SK-N-DZ (cell line): Measurements from ENCODE around the gene GCNT1.
"Not testable (repeated sequence)": the region's sequence is repeated elsewhere in the genome, so short reads cannot be mapped to it uniquely, and the experiment has no call there.

Source experiments
- DNase-seq: peaks from one replicate; pipeline ENCODE4 v3.0.0-alpha.2; 2015; ENCODE audit warnings: low spot score

The GCNT1 gene

DNA sequence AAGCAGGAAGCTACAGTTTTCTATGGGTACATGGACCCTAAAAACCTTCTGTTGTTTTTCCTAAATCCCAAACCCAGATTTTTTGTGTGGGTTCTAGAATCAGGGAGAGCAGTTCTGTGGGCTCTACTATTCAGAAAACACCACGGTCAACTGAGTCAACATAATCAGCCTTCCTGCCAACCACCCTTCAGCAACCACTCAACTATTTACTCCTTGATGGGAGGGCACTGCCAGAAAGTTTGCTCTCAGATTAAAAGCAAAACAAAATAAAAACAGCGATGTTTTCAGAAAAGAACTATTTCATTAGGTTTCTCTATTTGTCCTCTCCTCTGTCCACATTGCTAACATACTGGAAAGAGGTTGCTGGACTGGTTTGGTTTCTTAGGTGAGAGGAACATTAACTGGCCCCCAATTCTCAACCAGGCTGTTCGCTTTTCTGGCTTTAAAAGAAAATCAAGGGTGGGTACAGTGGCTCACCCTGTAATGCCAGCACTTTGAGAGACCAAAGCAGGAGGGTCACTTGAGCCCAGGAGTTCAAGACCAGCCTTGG lies 72.3 kb downstream of the GCNT1 start:
- no peak for DNase-seq

DNA sequence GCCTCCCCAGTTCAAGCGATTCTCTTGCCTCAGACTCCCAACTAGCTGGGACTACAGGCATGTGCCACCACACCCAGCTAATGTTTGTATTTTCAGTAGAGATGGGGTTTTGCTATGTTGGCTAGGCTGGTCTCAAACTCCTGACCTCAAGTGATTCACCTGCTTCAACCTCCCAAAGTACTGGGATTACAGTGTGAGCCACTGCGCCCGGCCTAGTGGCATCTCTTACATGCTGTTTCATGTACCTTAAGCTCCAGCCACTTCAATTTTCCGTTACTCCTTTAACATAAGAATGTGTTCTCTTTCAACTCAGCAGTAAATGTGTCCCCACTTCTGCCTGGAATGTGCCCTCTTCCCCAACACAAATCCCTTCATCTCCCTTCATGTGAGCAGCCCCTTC lies 73.9 kb downstream of the GCNT1 start:
- not testable (repeated sequence) for DNase-seq

DNA sequence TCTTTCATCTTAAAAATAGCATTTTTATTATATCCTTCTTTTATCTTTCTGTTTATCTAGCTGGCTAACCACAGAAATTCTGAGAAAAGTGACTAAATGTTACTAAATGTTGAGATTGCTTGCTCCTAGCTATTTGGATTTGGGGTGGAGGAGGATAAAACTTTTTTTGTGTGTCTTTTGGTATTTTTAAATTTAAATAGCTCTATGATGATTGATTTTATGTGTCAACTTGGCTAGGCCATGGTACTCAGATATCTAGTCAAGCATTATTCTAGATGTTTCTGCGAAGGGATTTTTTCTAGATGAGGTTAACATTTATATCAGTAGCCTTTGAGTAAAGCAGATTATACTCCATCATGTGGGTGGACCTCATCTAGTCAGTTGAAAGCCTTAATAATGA lies 75.0 kb downstream of the GCNT1 start:
- DNase-seq, result no peak

DNA sequence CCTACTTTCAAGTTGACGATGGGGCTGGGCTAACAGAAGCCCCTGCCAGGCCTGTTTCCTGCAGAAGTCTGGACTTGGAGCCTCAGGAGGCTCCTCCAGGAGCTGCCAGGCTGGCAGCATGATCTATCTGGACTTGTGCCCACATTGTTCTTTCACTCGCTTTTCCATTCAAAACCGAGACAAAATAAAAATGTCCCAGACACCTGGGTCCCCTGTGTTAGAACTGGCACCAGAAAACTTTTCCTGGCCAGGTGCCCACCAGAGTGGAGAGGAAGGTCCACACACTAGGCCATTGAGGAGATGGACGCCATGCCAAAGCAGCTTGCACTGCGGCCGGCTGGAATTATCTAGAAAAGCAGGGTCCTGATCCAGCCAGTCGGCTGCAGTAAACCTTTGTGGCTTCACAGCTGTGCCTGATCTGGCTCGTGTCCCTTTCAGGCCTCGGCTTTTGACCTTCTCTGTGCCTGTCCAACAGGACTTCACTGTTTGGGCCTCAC lies 78.2 kb downstream of the GCNT1 start:
- no peak for DNase-seq

DNA sequence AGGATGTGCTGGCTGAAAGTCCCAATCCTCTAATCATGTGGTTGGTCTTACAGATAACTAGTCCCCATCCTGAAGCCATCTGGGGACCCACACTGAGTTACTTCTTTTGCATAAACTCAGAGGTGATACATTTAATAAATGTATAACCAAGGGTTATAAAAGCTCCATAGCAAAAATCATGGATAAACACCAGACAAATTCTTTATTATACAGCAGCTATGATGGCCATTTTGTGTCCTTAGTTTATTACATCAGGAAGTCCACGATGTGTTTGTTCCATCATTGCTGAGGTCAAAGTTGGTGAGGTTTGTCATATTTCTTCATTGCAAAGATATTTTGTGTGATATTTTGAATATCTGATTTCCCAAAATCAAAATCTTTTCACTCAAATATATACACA lies 80.2 kb downstream of the GCNT1 start:
- DNase-seq, result no peak

DNA sequence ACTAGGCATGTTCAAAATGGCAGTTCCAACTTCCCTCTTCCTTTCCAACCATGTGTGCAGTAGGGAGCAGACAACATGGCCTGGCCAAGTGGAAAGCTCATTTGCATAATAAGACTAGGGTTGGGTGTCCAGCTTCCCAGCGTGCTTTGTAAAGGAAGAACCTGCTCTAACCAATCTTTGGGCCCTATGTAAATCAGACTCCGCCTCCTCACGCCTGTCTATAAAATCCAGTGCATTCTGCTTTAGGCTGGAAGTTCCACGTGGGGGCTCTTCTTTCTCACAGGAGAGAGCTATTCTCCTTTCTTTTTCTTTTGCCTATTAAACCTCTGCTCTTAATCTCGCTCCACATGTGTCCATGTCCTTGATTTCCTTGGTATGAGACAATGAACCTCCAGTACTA lies 83.4 kb downstream of the GCNT1 start:
- DNase-seq, result peak; percentile 79

DNA sequence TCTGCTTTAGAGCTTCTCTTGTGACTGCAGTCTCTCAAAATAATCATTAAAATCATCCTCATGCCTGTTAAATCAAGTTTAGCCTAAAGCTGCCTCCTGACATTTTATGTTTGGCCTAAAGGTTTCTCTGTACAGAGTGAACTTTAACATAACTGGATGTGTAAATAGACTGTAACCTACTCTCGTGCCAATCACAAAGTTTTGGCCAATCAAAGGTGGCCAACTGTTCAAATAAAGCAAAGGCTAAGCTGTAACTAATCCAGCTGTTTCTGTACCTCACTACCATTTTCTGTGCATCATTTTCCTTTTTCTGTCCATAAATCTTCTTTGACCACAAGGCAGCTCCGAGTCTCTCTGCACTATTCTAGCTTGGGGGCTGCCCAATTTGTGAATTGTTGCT lies 86.2 kb downstream of the GCNT1 start:
- DNase-seq, result no peak

DNA sequence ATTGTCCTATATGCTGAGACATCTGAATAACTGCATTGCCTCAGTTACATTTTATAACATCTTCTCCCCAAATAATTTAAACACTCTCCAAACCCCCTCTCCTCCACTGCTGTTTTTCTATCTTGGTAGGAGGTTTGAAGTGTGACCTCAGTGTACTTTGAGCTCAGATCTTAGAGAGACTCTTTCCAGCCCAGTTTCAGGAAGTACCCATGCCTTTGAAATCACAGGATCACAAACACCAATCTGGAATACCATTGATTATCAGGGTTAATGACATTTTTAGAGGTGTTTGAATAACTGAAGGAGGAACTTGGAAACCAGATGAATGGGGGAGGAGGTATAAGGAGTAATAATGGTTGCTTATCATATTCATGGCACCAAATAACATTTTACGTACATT lies 93.2 kb downstream of the GCNT1 start:
- no peak for DNase-seq

DNA sequence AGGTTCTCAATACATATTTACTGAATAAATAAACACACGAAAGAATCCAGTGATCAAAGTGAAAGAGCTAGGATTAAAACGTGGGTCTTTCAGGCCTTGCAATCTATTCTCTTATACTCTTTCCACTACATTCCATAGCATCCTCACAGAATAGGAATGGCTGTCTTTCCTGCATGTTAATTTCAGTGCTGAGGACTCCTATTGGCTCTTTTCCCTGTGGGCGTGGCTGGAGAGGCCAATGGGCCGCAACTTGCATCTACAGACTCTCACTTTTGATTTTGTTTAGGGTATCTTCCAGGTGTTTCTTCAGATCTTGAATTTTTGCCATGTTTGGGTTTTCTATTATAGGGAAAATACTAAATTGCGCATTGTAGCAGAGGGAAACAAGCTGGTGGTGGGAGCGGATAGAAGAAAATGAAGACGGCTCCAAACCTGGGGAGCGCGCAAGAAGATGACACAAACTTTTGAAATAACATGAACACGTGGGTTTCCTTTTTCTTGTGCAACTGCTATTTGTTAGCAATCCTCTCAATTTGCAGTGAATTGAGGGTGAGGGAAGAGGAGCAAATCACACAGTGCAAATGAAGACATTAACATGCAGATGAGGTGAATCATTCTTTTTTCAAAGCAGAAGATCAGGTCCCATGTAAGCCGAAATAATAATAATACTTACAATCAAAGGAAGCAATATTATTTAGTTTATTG lies 93.9 kb downstream of the GCNT1 start:
- no peak for DNase-seq

DNA sequence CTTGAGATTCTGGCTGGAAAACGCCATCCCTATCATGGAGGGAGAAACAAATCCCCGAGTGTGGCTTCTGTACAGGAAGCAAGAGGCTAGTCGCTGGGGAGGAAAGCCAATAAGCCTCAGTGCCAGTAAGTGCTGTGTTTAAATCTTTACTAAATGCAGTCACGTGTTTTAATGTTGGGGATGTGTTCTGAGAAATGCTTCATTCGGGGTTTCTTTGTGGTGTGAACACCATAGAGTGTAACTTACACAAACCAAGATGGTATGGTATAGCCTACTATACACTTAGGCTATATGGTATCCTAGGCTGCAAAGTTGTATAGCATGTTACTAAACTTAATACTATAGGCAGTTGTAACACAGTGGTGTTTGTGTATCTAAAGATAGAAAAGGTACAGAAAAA lies 94.7 kb downstream of the GCNT1 start:
- no peak for DNase-seq
